Ascending aorta (tissue), 2 donors: ENCODE measurements around the gene COL6A1. TPM values are rescaled to one million over a fixed set of nuclear protein-coding genes. Genes with fewer than 3 reads are reported as not detected.
A peak's percentile ranks its signal among the peaks of the same experiment; 100 is the strongest.

Source experiments
- DNase-seq, 2 donors: peaks; one replicate each; pipeline ENCODE4 v3.0.0-alpha.2; 2019; ENCODE audit warnings: low spot score in 2 of 2
- H3K27ac ChIP-seq, 2 donors: fragments of 200-600 bp; sonication (generic); one replicate each; pipeline ENCODE4 v1.5.1; 2016 to 2017; ENCODE audit warnings: mild to moderate bottlenecking in 1 of 2
- H3K27me3 ChIP-seq: fragments of 200-600 bp; sonication (generic); one replicate; pipeline ENCODE4 v1.5.1; 2017
- H3K36me3 ChIP-seq, 2 donors: fragments of 200-600 bp; sonication (generic); one replicate each; pipeline ENCODE4 v1.5.1; 2016
- H3K4me1 ChIP-seq, 2 donors: fragments of 200-600 bp; sonication (generic); one replicate each; pipeline ENCODE4 v1.5.1; 2016 to 2017; ENCODE audit warnings: mild to moderate bottlenecking in 1 of 2
- H3K4me3 ChIP-seq, 2 donors: fragments of 200-600 bp; sonication (generic); one replicate each; pipeline ENCODE4 v1.5.1; 2016 to 2017; ENCODE audit warnings: mild to moderate bottlenecking in 1 of 2
- H3K9me3 ChIP-seq, 2 donors: fragments of 200-600 bp; sonication (generic); one replicate each; pipeline ENCODE4 v1.5.1; 2016
- intact Hi-C: fragments of 100-400 bp; cut with DNase I; formaldehyde crosslinking; loops from one replicate; pipeline ENCODE4 v1.15.1; 2023
- total RNA-seq: library from RNA; depleted of rRNA; stranded (reverse); fragments of >200 nt; gene quantifications from one replicate; pipeline ENCODE4 v1.1.0, GENCODE V29; 2016
- TF ChIP-seq, protein P1 (sequence below), 3 experiments: fragments of 200-600 bp in 2 of 3; fragments of 450-650 bp in 1 of 3; sonication (generic) in 2 of 3; IDR thresholded peaks; one replicate each; pipeline ENCODE4 v1.5.1; 2016 to 2019; ENCODE audit warnings: antibody characterized with exemption in 3 of 3, mild to moderate bottlenecking in 1 of 3, moderate library complexity in 1 of 3

The COL6A1 gene, protein sequence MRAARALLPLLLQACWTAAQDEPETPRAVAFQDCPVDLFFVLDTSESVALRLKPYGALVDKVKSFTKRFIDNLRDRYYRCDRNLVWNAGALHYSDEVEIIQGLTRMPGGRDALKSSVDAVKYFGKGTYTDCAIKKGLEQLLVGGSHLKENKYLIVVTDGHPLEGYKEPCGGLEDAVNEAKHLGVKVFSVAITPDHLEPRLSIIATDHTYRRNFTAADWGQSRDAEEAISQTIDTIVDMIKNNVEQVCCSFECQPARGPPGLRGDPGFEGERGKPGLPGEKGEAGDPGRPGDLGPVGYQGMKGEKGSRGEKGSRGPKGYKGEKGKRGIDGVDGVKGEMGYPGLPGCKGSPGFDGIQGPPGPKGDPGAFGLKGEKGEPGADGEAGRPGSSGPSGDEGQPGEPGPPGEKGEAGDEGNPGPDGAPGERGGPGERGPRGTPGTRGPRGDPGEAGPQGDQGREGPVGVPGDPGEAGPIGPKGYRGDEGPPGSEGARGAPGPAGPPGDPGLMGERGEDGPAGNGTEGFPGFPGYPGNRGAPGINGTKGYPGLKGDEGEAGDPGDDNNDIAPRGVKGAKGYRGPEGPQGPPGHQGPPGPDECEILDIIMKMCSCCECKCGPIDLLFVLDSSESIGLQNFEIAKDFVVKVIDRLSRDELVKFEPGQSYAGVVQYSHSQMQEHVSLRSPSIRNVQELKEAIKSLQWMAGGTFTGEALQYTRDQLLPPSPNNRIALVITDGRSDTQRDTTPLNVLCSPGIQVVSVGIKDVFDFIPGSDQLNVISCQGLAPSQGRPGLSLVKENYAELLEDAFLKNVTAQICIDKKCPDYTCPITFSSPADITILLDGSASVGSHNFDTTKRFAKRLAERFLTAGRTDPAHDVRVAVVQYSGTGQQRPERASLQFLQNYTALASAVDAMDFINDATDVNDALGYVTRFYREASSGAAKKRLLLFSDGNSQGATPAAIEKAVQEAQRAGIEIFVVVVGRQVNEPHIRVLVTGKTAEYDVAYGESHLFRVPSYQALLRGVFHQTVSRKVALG
- 1,564 TPM for total RNA-seq

DNA sequence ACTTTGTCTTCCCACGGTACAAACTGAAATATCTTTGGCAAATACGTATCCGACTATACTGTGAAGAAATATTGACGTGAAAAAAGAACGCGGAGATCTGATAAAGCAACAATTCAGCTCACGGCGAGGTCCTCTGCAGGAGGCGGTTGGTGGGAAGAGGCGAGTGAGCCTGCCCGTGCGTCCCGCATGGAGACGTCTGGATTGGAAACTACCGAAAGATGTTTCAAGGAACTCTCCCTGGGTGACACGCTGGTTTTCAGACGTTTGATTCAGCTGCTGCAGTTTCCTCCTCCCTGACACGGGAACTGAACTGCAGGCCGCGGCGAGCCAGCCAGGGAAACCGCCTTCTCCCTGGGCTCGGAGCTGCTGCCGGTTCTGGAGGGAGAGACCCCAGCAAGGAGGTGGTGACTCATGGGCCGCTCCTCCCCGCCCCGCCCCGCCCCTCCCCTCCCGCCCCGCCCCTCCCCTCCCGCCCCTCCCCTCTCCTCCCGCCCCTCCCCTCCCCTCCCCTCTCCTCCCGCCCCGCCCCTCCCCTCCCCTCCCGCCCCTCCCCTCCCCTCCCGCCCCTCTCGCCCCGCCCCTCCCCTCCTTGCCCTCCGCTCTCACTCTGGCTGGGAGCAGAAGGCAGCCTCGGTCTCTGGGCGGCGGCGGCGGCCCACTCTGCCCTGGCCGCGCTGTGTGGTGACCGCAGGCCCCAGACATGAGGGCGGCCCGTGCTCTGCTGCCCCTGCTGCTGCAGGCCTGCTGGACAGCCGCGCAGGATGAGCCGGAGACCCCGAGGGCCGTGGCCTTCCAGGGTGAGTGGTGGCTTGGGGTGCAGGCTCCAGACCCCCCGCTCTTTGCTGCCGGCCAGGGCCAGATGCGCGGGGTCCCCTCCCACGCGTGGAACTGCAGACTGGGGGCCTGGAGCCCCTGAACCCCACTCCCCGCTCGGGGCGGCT lies at the start of gene COL6A1:
Gene COL6A1, plus strand, starts transcription at position 620 of the 941 bp plus-strand sequence. Its CDS starts 81 bp downstream, at position 701.
- TF ChIP-seq, protein P1, sequence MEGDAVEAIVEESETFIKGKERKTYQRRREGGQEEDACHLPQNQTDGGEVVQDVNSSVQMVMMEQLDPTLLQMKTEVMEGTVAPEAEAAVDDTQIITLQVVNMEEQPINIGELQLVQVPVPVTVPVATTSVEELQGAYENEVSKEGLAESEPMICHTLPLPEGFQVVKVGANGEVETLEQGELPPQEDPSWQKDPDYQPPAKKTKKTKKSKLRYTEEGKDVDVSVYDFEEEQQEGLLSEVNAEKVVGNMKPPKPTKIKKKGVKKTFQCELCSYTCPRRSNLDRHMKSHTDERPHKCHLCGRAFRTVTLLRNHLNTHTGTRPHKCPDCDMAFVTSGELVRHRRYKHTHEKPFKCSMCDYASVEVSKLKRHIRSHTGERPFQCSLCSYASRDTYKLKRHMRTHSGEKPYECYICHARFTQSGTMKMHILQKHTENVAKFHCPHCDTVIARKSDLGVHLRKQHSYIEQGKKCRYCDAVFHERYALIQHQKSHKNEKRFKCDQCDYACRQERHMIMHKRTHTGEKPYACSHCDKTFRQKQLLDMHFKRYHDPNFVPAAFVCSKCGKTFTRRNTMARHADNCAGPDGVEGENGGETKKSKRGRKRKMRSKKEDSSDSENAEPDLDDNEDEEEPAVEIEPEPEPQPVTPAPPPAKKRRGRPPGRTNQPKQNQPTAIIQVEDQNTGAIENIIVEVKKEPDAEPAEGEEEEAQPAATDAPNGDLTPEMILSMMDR (IDR thresholded peaks at IDR 0.05) = no peak
- peaks cover 25% of the 10 kb centered on the region in 2 donors for H3K36me3 ChIP-seq
- DNase-seq = peak in 1 of 2 donors; percentile 92
- H3K4me3 ChIP-seq = peak within 1 kb of the TSS; percentile 92 to 100
- intact Hi-C loops = no loop called here
- peak within 1 kb of the TSS; percentile 92 to 94 for H3K27ac ChIP-seq
- H3K27me3 ChIP-seq = no peaks in the 10 kb centered on the region
- no peaks in the 10 kb centered on the region for H3K9me3 ChIP-seq
- H3K4me1 ChIP-seq = peaks cover 14 to 23% of the 10 kb centered on the region in 2 donors

DNA sequence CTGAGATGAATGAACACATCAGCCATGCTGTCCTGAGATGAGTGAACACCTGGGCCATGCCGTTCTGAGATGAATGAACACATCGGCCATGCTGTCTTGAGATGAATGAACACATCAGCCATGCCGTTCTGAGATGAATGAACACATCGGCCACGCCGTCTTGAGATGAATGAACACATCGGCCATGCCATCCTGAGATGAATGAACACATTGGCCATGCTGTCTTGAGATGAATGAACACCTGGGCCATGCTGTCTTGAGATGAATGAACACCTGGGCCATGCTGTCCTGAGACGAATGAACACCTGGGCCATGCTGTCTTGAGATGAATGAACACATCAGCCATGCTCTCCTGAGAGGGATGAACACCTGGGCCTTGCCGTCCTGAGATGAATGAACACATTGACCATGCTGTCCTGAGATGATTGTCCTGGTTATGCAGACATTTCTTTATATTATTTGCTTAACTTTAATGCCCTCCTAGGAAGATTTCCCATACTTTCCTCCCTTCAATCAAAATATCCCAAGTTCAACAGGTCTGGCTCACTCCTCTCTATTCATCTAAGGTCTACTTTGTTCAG lies 48.6 kb upstream of the COL6A1 start:
- DNase-seq = no peak
- intact Hi-C loops = no loop called here
- no peak overlapping the region for H3K4me3 ChIP-seq
- no peaks in the 10 kb centered on the region for H3K27me3 ChIP-seq
- no peaks in the 10 kb centered on the region for H3K36me3 ChIP-seq
- peaks cover 0 to 5% of the 10 kb centered on the region in 2 donors for H3K9me3 ChIP-seq
- TF ChIP-seq, protein P1 (IDR thresholded peaks at IDR 0.05) = no peak
- no peak overlapping the region for H3K27ac ChIP-seq
- no peaks in the 10 kb centered on the region for H3K4me1 ChIP-seq

DNA sequence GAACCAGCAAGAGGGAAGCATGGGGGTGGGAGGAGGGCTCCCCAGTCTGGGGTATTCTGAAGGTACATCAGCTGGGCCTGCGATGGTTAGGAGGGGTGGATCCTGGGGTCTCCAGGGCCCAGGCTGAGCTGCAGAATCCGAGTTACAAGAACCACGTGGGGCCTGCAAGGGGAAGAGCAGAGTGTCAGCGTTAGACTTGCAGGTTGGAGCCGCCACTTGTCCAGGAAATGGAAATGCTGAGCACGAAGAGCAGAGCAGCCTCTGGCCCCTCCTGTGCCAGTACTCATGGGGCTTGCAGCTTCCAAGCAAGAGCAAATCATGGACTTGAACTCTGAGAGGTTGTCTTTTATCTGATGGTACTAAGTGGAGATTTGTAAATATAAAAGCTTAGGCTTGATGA lies 47.5 kb upstream of the COL6A1 start:
- intact Hi-C loops = no loop called here
- TF ChIP-seq, protein P1 (IDR thresholded peaks at IDR 0.05) = no peak
- H3K4me3 ChIP-seq = no peak overlapping the region
- no peaks in the 10 kb centered on the region for H3K36me3 ChIP-seq
- DNase-seq = no peak
- H3K27ac ChIP-seq = no peak overlapping the region
- H3K9me3 ChIP-seq = peaks cover 0 to 5% of the 10 kb centered on the region in 2 donors
- H3K27me3 ChIP-seq = no peaks in the 10 kb centered on the region
- H3K4me1 ChIP-seq = no peaks in the 10 kb centered on the region

DNA sequence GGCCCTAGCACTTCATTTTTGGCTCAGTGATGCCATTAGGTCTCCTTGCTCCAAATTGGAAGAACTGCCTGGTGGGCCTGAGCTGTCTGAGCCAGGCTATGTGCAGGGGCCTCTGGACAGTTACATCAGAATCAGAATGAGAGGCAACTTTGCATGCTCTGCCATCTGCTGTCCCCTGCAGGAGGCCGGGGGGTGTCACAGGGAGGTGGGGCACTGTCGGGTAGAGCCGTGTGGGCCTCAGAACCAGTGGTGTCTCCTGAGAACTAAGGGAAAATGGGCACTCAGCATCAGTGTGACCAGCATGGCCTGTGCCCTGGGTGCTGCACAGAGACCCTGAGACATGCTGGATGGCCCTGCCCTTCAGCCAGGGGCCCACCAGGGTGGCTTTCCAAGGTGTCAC lies 47.0 kb upstream of the COL6A1 start:
- Histone ChIP-seq H3K27me3 (no peaks in the 10 kb centered on the region), H3K36me3 (no peaks in the 10 kb centered on the region), H3K4me1 (no peaks in the 10 kb centered on the region), H3K9me3 (peaks cover 0 to 5% of the 10 kb centered on the region in 2 donors), H3K4me3 (no peak overlapping the region), H3K27ac (no peak overlapping the region)
- DNase-seq = no peak
- intact Hi-C loops = no loop called here
- TF ChIP-seq, protein P1 (IDR thresholded peaks at IDR 0.05) = no peak
